T-cell (primary cell): ENCODE data around the gene SRGN. TPM values are rescaled to one million over a fixed set of nuclear protein-coding genes. Genes with fewer than 3 reads are reported as not detected.
A peak's percentile ranks its signal among the peaks of the same experiment; 100 is the strongest.

ENCODE experiments used
- ATAC-seq, 4 experiments: fragments of 200-7000 bp in 3 of 4; fragments of 150-1000 bp in 1 of 4; cut with Tn5 transposase; replicated peaks in 1 of 4; 1 replicate in 3 of 4; 2 replicates in 1 of 4; pipeline ENCODE4 v1.10.0; 2021; ENCODE audit warnings: moderate library complexity in 3 of 4, mild to moderate bottlenecking in 2 of 4, moderate number of reproducible peaks in 1 of 4
- CTCF ChIA-PET, 2 donors: fragments of 300-600 bp; sonication (Branson Sonifier 250); formaldehyde crosslinking; loops; one replicate each; lab custom pipeline; 2022; ENCODE audit warnings: antibody characterized with exemption in 2 of 2; lab: Charles Lee
- POLR2A ChIA-PET, 2 donors: fragments of 300-600 bp; sonication (Branson Sonifier 250); formaldehyde crosslinking; loops; one replicate each; lab custom pipeline; 2022; ENCODE audit warnings: antibody characterized with exemption in 2 of 2; lab: Charles Lee
- DNase-seq, 35 experiments: peaks; one replicate each; pipeline versions ENCODE4 v3.0.0 to v3.0.0-alpha.2; 2013 to 2023
- H3K27ac ChIP-seq: one replicate; pipeline ENCODE4 v1.5.1; 2013; ENCODE audit warnings: low read length
- H3K27me3 ChIP-seq, 2 experiments: replicated peaks in 1 of 2; 1 replicate in 1 of 2; 2 replicates in 1 of 2; pipeline versions ENCODE4 v1.6.1 to v1.7.0; 2013; ENCODE audit warnings: low read length in 1 of 2, mixed read lengths in 1 of 2; ENCODE audit not compliant: control insufficient read depth in 2 of 2, insufficient read depth in 2 of 2; ENCODE audit errors: extremely low read depth in 1 of 2
- H3K36me3 ChIP-seq, 2 donors: 1 replicate in 1 of 2; 2 replicates in 1 of 2; pipeline versions ENCODE4 v1.6.1 to v1.7.0; 2013; ENCODE audit warnings: low read length in 1 of 2; ENCODE audit not compliant: control insufficient read depth in 2 of 2, insufficient read depth in 1 of 2; ENCODE audit errors: extremely low read depth in 1 of 2
- H3K4me1 ChIP-seq, 2 experiments: 1 replicate in 1 of 2; 2 replicates in 1 of 2; pipeline versions ENCODE4 v1.6.1 to v1.7.0; 2013; ENCODE audit warnings: low read length in 2 of 2, mixed read lengths in 1 of 2; ENCODE audit not compliant: insufficient read depth in 2 of 2, control insufficient read depth in 1 of 2; ENCODE audit errors: extremely low read depth in 1 of 2
- H3K4me3 ChIP-seq, 2 donors: 1 replicate in 1 of 2; 2 replicates in 1 of 2; pipeline versions ENCODE4 v1.5.1 to v1.7.0; 2013; ENCODE audit warnings: mild to moderate bottlenecking in 2 of 2, low read length in 1 of 2, moderate library complexity in 1 of 2; ENCODE audit not compliant: control insufficient read depth in 1 of 2; ENCODE audit errors: extremely low read depth in 1 of 2
- H3K9me3 ChIP-seq: 2 replicates; pipeline ENCODE4 v1.7.0; 2013
- H3K27ac Mint-ChIP-seq, 2 donors: one replicate each; pipeline ENCODE4 v1.8.0; 2020 to 2021; ENCODE audit warnings: mild to moderate bottlenecking in 2 of 2, mixed read lengths in 2 of 2
- H3K27me3 Mint-ChIP-seq, 2 donors: one replicate each; pipeline ENCODE4 v1.8.0; 2021 to 2022; ENCODE audit warnings: mixed read lengths in 2 of 2
- H3K36me3 Mint-ChIP-seq: one replicate; pipeline ENCODE4 v1.8.0; 2021; ENCODE audit warnings: mixed read lengths
- H3K4me1 Mint-ChIP-seq, 3 donors: one replicate each; pipeline ENCODE4 v1.8.0; 2020 to 2022; ENCODE audit warnings: mixed read lengths in 3 of 3, mild to moderate bottlenecking in 1 of 3
- H3K4me3 Mint-ChIP-seq, 3 donors: one replicate each; pipeline ENCODE4 v1.8.0; 2020 to 2022; ENCODE audit warnings: mild to moderate bottlenecking in 3 of 3, mixed read lengths in 3 of 3, moderate library complexity in 3 of 3
- H3K9me3 Mint-ChIP-seq, 3 donors: one replicate each; pipeline ENCODE4 v1.8.0; 2020 to 2022; ENCODE audit warnings: mixed read lengths in 3 of 3
- WGBS: methylation state at CpG from one replicate; pipeline ENCODE4 v1.1.5; 2013; ENCODE audit warnings: missing lambda C conversion rate; ENCODE audit not compliant: insufficient coverage; 5-methylcytosine and 5-hydroxymethylcytosine counted together
- total RNA-seq, 35 experiments: library from RNA in 6 of 35; stranded (reverse) in 6 of 35; fragments of 120-200 nt in 1 of 35; gene quantifications; one replicate each; pipeline versions ENCODE4 v1.2.1 to v1.2.4 and lab custom pipeline; 2013 to 2026

Gene SRGN
- total RNA-seq, 5 donors from 2014 or later (not counting 1 experiment from before 2014, with no cell fraction given), result 91.4 to 271 (median 137) TPM

DNA sequence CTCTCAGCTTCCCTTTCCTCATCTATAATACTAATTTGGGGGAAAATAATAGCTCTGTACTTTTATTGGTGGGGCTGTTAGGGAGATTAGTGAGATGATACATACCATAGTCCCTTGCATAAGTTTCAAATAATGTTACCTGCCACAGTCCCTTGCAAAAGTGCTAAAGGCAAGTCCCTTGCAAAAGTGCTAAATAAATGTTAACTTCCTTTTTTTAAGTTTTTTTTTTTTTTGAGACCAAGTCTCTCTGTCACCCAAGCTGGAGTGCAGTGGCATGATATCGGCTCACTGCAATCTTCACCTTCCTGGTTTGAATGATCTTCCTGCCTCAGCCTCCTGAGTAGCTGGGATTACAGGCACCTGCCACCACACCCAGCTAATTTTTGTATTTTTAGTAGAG lies 43.4 kb upstream of the SRGN start:
- H3K36me3 Mint-ChIP-seq, result no peaks in the 10 kb centered on the region
- no peaks in the 10 kb centered on the region for H3K9me3 Mint-ChIP-seq
- DNase-seq (peak in 1 of 35 experiments; percentile 29), ATAC-seq (peak in 3 of 4 experiments; percentile 4 to 13 (median 6))
- H3K4me3 Mint-ChIP-seq, result peak overlapping the region; percentile 32 to 55 (median 42)
- WGBS, result 20% methylated on average over 1 of the region's 1 CpG
- peaks cover 24 to 46% (median 34%) of the 10 kb centered on the region in 3 donors for H3K4me1 Mint-ChIP-seq
- Histone ChIP-seq H3K4me1 (peaks cover 8 to 46% of the 10 kb centered on the region in 2 experiments), H3K9me3 (no peaks in the 10 kb centered on the region), H3K27me3 (no peaks in the 10 kb centered on the region), H3K4me3 (no peak overlapping the region), H3K36me3 (no peaks in the 10 kb centered on the region), H3K27ac (peak overlapping the region; percentile 93)
- no peaks in the 10 kb centered on the region for H3K27me3 Mint-ChIP-seq
- ChIA-PET POLR2A (interaction anchor here (0.6 to 2.4 kb wide), 3 partner anchors 43 to 1113 kb away, joined by 3 to 10 read pairs (median 3); partner anchors contain the start of gene SRGN (in 2 of the 2)), CTCF (interaction anchor here in 1 of 2 donors (0.6 to 1.5 kb wide), 5 partner anchors 32 to 50 kb away, joined by 3 to 7 read pairs (median 4); no protein-coding TSS in a partner anchor)
- peak overlapping the region; percentile 96 to 98 for H3K27ac Mint-ChIP-seq

DNA sequence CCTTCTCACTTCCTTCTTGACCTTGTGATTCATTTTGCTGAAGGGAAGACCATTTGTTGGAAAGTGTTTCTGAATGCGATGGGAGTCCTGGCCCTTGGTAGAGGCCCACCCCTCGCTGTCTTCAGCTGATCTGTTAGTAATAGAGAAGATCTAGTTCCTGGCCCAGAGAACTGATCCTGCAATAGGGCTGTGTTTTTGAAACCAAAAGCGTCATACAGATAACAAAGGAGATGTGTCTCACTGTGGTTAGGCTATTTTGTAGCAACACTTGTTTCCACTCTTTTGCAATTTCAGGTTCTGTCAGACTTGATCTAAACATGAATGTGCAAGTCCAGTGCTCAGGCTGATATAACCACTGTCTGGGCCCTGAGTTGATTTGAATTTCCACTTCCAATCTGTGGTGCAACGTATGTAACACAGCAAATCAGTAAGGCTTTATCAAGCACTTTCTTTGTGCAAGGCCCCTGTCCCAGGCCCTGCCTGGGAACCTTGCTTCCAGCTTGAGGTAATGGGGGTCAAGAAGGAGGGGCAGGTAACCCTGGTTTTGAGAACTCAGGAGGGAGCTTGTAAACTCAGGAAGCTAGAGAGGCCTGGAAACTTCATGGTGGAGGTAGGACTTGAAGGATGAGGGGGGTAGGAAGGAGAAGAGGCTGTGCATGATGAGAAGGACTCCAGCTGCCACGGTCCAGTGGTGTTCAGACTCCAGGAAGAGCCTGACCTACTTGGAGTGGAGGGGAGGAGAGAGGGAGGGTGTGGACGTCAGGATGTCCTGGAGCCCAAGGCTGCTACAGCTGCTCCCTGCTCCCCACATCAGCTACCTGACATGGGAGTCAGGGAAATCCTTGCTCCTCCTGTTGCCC lies 42.2 kb upstream of the SRGN start:
- Histone ChIP-seq H3K4me3 (no peak overlapping the region), H3K36me3 (no peaks in the 10 kb centered on the region), H3K4me1 (peaks cover 8 to 46% of the 10 kb centered on the region in 2 experiments), H3K27me3 (no peaks in the 10 kb centered on the region), H3K9me3 (no peaks in the 10 kb centered on the region), H3K27ac (peak overlapping the region; percentile 93)
- Mint-ChIP-seq H3K4me1 (peaks cover 24 to 46% (median 34%) of the 10 kb centered on the region in 3 donors), H3K4me3 (peak overlapping the region; percentile 42 to 63 (median 46)), H3K9me3 (no peaks in the 10 kb centered on the region), H3K36me3 (no peaks in the 10 kb centered on the region), H3K27ac (peak overlapping the region; percentile 96 to 98), H3K27me3 (no peaks in the 10 kb centered on the region)
- ATAC-seq (peak; percentile 71 to 87 (median 78)), DNase-seq (peak in 21 of 35 experiments; percentile 7 to 66 (median 30))
- POLR2A ChIA-PET, result interaction anchor here (0.5 to 2.4 kb wide), 7 partner anchors 25 to 105 kb away, joined by 3 to 10 read pairs (median 3); partner anchors contain the start of gene SRGN (in 2 of the 2)
- 23% methylated on average over 5 of the region's 6 CpGs for WGBS
- CTCF ChIA-PET, result interaction anchor here in 1 of 2 donors (1.1 to 1.2 kb wide), 2 partner anchors 41 to 48 kb away, joined by 3 to 5 read pairs; no protein-coding TSS in a partner anchor

DNA sequence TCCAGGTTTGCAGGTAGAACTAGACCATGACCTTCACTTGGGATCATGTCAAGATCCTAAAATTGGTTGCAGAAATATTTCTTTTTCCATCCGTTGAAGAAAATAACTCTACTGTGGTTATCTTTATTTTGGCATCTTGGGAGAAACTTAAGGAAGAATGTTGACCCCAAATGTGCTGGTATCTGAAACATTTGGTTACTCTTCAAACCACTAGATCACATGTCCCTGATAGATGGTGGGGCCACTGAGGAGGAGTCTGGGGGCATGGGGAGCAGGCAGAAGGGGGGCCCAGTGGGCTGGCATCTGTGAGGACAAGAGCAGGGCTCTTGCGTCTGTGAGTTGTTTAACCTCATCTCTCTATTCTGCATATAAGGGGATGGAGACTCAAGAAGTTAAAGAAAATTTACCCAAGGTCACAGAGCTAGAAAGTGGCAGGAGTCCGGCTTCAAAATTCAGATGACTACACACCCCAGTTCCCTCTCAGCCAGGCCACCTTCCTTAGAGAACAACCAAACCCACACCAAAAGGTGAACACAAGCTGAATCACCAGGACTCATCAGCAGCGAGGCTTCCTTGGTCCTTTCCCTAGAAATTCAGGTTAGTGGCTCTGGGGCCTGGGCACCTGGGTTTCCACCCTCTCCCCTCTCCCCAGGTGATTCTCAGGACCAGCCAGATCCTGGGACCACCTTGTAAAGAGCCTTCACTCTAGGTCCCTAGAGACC lies 40.6 kb upstream of the SRGN start:
- 100% methylated on average over 2 of the region's 4 CpGs for WGBS
- H3K27ac Mint-ChIP-seq, result peak overlapping the region; percentile 76 to 96
- no peak for ATAC-seq

DNA sequence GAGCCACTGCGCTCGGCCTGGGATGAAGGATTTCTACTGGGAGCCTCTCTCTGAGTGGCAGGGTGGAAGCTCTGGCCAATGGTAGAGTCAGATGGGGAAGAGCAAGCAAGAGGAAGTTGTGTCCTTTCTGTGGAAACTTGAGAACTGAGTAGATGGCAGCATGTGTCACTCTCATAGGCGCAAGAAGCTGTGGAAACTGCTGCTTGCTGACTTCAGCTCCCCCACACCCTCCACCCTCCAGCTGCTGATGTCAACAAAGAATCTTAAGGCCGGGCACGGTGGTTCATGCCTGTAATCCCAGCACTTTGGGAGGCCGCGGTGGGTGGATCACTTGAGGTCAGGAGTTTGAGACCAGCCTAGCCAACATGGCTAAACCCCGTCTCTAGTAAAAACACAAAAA lies 39.8 kb upstream of the SRGN start:
- Mint-ChIP-seq H3K9me3 (no peaks in the 10 kb centered on the region), H3K4me3 (no peak overlapping the region), H3K27me3 (no peaks in the 10 kb centered on the region), H3K4me1 (peaks cover 31 to 51% (median 37%) of the 10 kb centered on the region in 3 donors), H3K36me3 (no peaks in the 10 kb centered on the region), H3K27ac (peak overlapping the region in 1 of 2 donors; percentile 46)
- CTCF ChIA-PET, result interaction anchor here (0.5 to 0.7 kb wide), 3 partner anchors 46 to 618 kb away, joined by 3 to 6 read pairs (median 3); no protein-coding TSS in a partner anchor
- H3K36me3 ChIP-seq, result no peaks in the 10 kb centered on the region
- H3K4me3 ChIP-seq, result no peak overlapping the region
- ATAC-seq, result no peak
- H3K9me3 ChIP-seq, result no peaks in the 10 kb centered on the region
- POLR2A ChIA-PET, result no interaction called here
- 44% methylated on average over 6 of the region's 8 CpGs for WGBS
- peak in 1 of 35 experiments; percentile 48 for DNase-seq
- H3K27ac ChIP-seq, result no peak overlapping the region
- H3K4me1 ChIP-seq, result peaks cover 8 to 45% of the 10 kb centered on the region in 2 experiments
- H3K27me3 ChIP-seq, result no peaks in the 10 kb centered on the region

More for the DNA sequence above, 40.6 kb upstream of the SRGN start:
- no peak overlapping the region for H3K4me3 Mint-ChIP-seq
- H3K27me3 Mint-ChIP-seq, result no peaks in the 10 kb centered on the region
- no peak overlapping the region for H3K27ac ChIP-seq
- H3K9me3 ChIP-seq, result no peaks in the 10 kb centered on the region
- no peak overlapping the region for H3K4me3 ChIP-seq
- ChIA-PET CTCF (interaction anchor here in 1 of 2 donors (0.7 kb wide), 1 partner anchor 45 kb away, joined by 3 read pairs; no protein-coding TSS in a partner anchor), POLR2A (no interaction called here)
- H3K4me1 Mint-ChIP-seq, result peaks cover 31 to 51% (median 37%) of the 10 kb centered on the region in 3 donors
- no peak for DNase-seq
- no peaks in the 10 kb centered on the region for H3K27me3 ChIP-seq
- H3K9me3 Mint-ChIP-seq, result no peaks in the 10 kb centered on the region
- peaks cover 8 to 46% of the 10 kb centered on the region in 2 experiments for H3K4me1 ChIP-seq
- H3K36me3 Mint-ChIP-seq, result no peaks in the 10 kb centered on the region
- no peaks in the 10 kb centered on the region for H3K36me3 ChIP-seq

DNA sequence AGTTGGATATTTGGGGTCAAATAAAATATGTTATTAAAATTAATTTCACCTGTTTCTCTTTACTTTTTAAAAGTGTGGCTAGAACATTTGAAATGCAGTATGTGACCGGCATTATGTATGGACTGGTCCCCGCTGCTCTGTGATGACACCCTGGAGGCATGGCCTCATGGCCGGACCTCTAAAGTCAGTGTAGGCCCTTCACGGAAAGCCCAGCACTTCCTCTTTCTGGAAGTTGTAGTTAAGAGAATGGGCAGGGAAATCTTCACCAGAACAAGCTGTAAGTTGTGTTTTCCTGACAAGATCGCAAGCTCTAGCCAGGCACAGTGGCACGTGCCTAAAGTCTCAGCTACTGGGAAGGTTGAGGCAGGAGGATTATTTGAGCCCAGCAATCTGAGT lies 38.3 kb upstream of the SRGN start:
- H3K27ac ChIP-seq, result no peak overlapping the region
- no peak overlapping the region for H3K4me3 ChIP-seq
- ATAC-seq (no peak), DNase-seq (no peak)
- H3K36me3 ChIP-seq, result no peaks in the 10 kb centered on the region
- no peak overlapping the region for H3K4me3 Mint-ChIP-seq
- WGBS, result 100% methylated on average over 3 of the region's 6 CpGs
- H3K9me3 ChIP-seq, result no peaks in the 10 kb centered on the region
- H3K36me3 Mint-ChIP-seq, result no peaks in the 10 kb centered on the region
- ChIA-PET POLR2A (interaction anchor here in 1 of 2 donors (1.2 kb wide), 1 partner anchor 16 kb away, joined by 4 read pairs; no protein-coding TSS in a partner anchor), CTCF (no interaction called here)
- H3K4me1 ChIP-seq, result peaks cover 3 to 33% of the 10 kb centered on the region in 2 experiments
- H3K27me3 Mint-ChIP-seq, result no peaks in the 10 kb centered on the region
- no peak overlapping the region for H3K27ac Mint-ChIP-seq
- H3K9me3 Mint-ChIP-seq, result no peaks in the 10 kb centered on the region
- no peaks in the 10 kb centered on the region for H3K27me3 ChIP-seq
- H3K4me1 Mint-ChIP-seq, result peaks cover 22 to 39% (median 28%) of the 10 kb centered on the region in 3 donors
